ENCODE measurements around the gene LRRC17.

DNA sequence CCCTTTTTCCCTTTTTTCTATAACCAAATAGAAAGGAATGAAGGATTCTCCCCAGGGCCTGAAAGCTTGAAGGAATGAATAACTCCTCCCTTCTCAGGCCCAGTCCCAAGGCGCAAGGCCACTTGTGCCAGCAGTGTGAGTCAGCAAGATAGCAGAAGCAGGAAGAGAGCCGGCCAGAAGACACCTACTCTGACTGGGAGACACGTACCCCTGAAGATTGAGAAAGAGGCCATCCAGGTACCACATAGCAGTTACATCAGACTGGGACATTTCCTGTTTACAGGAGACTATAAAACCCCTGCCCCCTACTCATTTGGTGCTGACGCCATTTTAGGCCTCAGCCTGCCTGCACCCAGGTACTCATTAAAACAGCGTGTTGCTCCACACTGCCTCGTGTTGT lies 65.5 kb downstream of the LRRC17 start:
- TF ChIP-seq EZH2phosphoT487 (IDR thresholded peaks at IDR 0.05; ENCODE audit: borderline replicate concordance, low read depth, low read length): no peak
- TF ChIP-seq CTCF (conservative IDR thresholded peaks at IDR 0.05; ENCODE audit: low read length): no peak

Data from OCI-LY7 (cell line).